Parietal lobe (tissue), 1 donor: ENCODE measurements around the gene DMXL2. TPM values are rescaled to one million over a fixed set of nuclear protein-coding genes. Genes with fewer than 3 reads are reported as not detected.

Source experiments
- total RNA-seq: library from RNA; depleted of rRNA; stranded (reverse); fragments of >200 nt; gene quantifications from one replicate; pipeline ENCODE4 v1.2.3, GENCODE V29; 2014

DMXL2 gene
- total RNA-seq = 202 TPM

GRCh38 chr15:51622604-51623370 is at the start of gene DMXL2:
DMXL2 (minus strand) TSS chr15:51622771; CDS start chr15:51622545, 226 bp downstream.

Other genes with a start within 250 kb of the DMXL2 start
- 52.9 TPM for gene SCG3, start 58.7 kb upstream of the DMXL2 start, total RNA-seq
- 16.6 TPM for gene LYSMD2, start 114.9 kb upstream of the DMXL2 start, total RNA-seq
- gene TMOD2, start 128.8 kb upstream of the DMXL2 start, total RNA-seq = 232 TPM
- 35.1 TPM for gene TMOD3, start 206.9 kb upstream of the DMXL2 start, total RNA-seq